Fibroblast of skin of left quadriceps (primary cell): Measurements from ENCODE around the gene ZKSCAN5.
"Not testable (repeated sequence)": the region's sequence is repeated elsewhere in the genome, so short reads cannot be mapped to it uniquely, and the experiment has no call there.

ENCODE experiments used
- DNase-seq, 2 experiments: peaks; one replicate each; pipeline ENCODE4 v3.0.0-alpha.2; 2013; ENCODE audit warnings: low read depth in 2 of 2

Gene ZKSCAN5

DNA sequence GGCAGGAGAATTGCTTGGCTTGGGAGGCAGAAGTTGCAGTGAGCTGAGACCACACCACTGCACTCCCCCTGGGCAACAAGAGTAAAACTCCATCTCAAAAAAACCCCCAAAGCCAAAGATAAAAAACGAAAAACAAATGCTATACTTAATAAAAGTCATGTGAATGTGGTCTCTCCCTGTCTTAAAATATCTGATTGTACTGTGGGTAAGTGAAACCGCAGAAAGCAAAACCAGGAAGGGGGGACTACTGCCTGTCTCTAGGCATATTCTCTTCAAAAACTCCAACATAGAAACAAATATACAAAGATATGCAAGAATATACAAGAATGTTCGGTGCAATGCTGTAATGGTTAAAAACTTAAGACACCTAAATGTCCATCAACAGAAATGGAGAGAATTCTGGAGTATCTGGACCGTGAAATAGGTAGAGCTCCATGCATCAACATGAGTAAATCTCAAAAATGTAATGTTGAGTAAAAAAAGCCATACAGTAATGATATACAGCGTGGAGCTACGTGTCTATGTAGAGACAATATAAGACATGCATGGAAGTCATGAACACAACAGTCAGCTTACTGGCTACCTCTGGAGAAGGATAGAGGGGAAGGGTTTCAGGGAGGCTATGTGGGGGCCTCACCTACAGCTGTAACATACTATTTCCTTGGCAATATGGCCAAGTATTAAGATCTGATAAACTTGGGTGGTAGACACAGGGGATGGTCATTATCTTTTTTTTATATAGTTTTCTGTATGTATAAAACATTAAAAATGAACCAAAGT, 6.5 kb upstream of the ZKSCAN5 start:
- DNase-seq, result no peak

DNA sequence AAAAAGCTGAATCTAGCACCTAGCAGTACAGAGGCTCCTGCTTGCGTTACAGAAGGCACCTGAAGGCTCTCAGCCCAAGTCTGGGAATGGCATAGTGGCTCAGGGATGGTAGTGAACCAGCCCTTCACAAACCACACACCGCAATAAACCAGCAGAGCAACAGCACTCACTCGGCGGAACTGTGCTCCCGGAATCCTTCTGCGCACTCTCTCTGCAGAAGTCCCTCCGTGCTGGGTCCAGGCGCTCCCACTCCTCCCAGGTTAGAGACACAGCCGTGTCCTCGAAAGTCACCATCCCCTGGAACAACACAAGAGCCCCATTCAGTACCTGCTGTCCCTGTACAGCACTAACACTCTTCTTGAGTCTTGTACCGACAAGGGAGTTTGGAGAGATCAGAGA, 5.9 kb upstream of the ZKSCAN5 start:
- DNase-seq, result no peak

DNA sequence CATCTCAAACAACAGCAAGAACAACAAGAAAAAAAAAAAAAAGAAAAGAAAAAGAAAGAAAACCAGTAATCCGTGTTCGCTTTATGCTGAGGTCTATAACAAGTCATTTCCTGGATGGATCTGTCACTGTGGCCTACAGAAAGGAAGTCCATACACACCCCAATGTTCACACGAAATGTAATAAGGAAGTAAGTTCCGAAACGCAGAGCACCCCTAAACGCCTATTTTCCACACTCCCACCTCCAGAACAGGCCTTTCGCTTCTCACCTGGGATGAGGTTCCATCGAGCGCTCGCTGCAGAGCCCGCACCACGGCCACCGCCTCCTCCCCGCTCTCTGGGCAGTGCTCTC, 5.1 kb upstream of the ZKSCAN5 start:
- DNase-seq, result no peak

DNA sequence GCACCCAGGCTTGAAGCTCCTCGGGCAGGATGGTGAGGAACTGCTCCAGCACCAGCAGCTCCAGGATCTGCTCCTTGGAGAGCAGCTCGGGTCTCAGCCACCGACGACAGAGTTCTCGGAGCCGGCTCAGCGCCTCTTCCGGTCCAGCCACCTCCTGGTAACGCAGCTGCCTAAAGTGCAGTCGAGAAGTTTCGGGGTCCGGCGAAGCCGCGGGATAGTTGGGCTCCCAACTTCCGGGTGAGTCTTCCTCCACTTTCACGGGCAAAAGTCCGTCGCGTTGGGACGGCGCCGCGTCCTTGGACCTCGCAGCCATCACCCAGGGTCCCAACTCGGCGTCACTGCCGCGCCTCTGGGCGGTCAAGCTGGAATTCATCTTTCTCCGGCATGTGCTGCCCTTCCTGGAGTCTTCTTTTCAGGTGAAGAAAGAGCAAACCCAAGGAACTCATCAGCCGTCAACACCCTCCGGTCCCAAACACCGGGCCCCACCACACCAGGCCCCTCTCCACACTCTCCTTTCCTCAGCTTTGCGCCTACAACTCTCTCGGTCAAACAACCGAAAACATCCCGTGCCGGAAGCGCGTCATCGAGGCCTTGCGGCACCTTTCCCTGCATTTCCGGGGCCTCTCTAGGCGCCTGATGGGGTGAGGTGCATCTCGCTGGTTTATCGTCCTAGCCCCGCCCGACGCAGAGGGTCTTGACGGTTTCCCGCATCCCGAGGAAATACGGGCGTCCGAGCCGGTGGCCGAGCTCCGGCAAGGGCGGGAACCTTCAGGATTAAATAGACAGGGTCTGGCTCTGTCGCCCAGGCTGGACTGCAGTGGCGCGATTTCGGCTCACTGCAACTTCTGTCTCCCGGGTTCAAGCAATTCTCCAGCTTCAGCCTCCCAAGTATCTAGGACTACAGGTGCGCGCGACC, 4.5 kb upstream of the ZKSCAN5 start, which contains the start of gene ZNF394:
Gene ZNF394, minus strand, starts transcription at position 561 of the 916 bp plus-strand sequence. Its CDS starts 188 bp downstream, at position 373.
- DNase-seq, result peak; percentile 78 to 82

DNA sequence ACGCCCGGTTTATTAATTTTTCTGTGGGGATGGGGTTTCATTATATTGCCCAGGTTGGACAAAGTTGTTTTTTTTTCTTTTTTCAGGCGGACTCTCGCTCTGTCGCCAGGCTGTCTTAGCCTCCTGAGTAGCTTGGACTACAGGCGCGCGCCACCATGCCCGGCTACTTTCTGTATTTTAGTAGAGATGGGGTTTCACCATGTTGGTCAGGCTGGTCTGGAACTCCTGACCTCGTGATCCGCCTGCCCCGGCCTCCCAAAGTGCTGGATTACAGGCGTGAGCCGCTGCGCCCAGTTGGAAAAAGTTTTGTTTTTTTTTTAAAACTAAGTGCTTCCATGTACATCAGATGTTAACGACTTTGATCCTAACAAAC, 3.8 kb upstream of the ZKSCAN5 start:
- DNase-seq, result no peak

DNA sequence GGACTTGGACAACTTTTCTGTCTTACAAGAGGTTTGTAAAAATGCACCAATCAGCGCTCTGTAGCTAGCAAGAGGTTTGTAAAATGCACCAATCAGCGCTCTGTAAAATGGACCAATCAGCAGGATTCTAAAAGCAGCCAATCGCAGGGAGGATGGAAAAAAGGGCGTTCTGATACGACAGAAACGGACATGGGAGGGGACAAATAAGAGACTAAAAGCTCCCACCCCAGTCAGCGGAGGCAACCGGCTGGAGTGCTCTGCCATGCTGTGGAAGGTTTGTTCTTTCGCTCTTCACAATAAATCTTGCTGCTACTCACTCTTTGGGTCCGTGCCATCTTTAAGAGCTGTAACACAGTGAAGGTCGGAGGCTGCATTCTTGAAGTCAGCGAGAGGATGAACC, 3.2 kb upstream of the ZKSCAN5 start:
- DNase-seq, result not testable (repeated sequence)

DNA sequence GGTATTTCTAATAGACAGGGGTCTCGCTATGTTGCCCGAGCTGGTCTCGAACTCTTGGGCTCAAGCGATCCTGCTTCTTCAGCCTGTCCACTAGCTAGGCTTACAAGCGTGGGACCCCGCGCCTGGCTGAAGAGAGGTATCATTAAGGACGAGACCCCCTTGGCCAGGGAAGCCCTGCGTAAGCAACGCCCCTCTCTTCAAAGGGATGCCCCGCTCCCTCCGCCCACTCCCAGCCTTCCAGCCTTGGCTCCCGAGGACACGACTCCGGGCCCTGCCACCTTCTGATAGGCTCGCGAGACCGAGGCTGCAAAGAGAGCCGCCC, 220 bp upstream of the ZKSCAN5 start:
- DNase-seq, result no peak

DNA sequence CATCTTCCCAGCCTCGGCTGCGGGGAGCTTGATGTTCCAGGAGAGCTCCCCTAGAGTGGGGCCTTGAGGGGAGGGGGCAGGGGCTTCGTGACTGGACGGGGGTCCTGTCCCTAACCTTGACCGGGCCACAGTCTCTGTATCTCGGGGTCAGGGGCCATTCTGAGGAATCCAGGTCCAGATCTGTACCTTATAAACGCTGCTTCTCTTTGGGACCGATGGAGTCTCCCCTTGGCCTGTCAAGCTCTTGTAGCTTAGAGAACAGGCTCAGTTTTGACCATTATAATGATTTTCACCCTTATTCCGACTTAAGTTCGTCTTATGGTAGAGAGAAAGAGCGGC, 831 bp downstream of the ZKSCAN5 start:
- no peak for DNase-seq

DNA sequence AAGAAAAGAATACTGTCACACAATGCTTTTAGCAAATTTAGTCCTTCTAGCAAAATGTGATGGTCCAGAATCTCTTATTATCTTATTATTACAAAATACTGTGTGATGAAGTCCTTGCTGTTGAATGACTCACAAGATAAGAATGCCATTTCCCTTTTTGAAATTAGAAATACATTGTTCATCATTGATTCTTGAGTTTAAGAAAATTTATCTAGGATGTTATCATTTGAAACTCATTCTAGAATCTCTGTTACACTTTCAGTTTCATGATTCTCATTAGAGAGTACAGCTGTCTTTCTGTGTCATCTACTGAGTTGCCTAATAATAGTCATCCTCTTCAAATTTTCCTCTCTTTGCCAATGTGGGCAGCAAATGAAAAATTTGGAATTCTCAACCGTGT, 9.6 kb downstream of the ZKSCAN5 start:
- no peak for DNase-seq

DNA sequence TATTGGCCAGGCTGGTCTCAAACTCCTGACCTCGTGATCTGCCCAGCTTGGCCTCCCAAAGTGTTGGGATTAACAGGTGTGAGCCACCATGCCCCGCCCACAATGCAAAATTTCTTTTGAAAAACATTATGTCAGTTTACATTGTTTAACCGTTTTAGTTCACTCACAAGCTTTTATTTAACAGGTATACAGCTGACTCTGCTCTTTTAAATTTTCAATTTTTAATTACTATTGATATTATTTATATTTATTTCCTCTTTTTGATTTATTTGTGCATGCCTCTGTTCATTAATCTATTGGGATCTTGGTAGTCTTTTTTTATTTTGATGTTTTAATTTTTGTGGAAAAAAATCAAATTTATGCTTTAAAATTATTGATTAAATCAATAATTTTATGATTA, 16.9 kb downstream of the ZKSCAN5 start:
- no peak for DNase-seq

DNA sequence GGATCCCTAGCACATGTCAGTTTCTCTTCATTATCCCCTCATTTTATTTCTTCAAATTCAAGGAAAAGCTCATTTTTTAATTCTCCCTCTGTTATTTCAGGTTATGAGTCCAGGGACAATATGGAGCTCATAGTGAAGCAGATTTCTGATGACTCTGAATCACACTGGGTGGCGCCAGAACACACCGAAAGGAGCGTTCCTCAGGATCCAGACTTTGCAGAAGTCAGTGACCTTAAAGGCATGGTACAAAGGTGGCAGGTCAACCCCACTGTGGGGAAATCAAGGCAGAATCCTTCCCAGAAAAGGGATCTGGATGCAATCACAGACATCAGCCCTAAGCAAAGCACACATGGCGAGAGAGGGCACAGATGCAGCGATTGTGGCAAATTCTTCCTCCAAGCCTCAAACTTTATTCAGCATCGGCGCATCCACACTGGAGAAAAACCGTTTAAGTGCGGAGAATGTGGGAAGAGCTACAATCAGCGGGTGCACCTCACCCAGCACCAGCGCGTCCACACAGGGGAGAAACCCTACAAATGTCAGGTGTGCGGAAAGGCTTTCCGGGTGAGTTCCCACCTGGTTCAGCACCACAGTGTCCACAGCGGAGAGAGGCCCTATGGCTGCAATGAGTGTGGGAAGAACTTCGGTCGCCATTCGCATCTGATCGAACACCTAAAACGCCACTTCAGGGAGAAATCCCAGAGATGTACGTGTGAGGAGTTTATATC, 21.4 kb downstream of the ZKSCAN5 start:
- no peak for DNase-seq

DNA sequence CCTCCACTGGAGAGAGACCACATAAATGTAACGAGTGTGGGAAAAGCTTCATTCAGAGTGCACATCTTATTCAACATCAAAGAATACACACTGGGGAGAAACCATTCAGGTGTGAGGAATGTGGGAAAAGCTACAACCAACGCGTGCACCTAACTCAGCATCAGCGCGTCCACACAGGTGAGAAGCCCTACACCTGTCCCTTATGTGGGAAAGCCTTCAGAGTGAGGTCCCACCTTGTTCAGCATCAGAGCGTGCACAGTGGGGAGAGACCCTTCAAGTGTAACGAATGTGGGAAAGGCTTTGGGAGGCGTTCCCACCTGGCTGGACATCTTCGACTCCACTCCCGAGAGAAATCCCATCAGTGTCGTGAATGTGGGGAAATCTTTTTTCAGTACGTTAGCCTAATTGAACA, 26.9 kb downstream of the ZKSCAN5 start:
- DNase-seq, result no peak

DNA sequence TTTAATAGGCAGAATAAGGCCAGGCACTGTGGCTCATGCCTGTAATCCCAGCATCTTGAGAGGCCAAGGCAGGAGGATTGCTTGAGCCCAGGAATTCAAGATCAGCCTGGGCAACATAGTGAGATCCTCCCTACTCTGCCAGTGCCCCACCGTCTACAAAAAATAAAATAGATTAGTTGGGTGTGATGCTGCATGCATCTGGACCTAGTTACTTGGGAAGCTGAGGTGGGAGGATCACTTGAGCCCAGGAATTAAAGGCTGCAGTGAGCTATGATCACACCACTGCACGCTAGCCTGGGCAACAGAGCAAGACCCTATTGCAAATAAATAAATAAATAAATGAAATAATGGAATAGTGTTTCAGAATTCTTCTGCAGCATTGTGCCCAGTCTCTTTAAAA, 31.2 kb downstream of the ZKSCAN5 start:
- no peak for DNase-seq

DNA sequence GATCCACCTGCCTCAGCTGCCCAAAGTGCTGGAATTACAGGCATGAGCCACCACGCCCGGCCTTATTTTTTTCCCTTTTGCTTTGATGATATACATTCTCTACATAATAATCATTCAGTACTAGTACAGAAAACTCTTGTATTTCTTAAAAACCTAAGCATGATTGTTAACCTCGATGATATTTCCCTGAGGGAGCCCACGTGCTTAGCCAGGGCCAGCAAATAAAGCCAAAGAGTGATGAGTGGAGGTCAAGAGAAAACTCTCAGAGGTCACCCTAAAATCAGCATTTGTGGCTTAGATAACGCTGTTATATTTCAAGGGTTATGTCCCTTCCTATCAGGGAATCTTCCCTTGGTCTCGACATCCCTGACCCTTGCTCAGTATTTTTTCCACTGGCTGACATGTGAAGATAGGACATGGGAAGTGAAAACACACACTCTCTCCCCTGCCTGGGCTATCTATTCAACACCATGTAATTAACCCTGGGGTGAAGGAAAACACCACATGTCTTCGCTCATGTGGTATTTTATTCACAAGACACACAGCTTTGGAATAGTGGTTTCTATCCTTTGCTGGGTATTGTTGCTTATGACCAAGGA, 34.9 kb downstream of the ZKSCAN5 start:
- no peak for DNase-seq

DNA sequence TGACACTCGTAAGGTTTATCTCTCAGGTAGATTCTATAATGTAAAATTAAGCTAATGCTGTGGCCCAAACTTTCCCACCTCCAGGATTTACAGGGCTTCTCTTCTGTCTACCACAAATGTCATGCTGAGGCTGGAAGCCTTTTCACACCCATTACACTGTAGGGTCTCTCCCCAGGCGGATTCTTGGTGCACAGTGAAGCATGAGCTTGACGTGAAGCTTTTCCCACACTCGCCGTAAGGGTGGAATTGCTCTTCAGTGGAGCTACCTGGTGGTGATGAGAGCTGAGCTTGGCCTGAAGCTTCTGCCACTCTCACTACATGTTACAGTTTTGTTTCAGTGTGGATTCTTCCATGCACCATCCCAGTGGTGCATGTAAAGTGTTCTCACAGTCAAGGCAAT, 36.1 kb downstream of the ZKSCAN5 start:
- no peak for DNase-seq

DNA sequence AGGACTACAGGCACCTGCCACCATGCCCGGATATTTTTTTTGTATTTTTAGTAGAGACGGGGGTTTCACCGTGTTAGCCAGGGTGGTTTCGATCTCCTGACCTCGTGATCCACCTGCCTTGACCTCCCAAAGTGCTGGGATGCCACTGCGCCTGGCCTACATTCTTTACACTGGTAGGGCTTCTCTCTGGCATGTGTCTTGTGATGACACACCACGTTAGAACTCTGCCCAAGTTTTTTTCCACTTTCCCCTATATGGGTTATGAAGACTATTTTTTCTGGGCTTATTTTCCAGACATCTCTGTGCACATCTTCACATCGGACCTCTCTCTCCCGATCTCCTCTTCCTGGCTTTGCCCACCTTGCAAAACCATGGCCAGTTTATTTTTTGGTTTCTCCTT, 36.8 kb downstream of the ZKSCAN5 start:
- DNase-seq, result no peak

DNA sequence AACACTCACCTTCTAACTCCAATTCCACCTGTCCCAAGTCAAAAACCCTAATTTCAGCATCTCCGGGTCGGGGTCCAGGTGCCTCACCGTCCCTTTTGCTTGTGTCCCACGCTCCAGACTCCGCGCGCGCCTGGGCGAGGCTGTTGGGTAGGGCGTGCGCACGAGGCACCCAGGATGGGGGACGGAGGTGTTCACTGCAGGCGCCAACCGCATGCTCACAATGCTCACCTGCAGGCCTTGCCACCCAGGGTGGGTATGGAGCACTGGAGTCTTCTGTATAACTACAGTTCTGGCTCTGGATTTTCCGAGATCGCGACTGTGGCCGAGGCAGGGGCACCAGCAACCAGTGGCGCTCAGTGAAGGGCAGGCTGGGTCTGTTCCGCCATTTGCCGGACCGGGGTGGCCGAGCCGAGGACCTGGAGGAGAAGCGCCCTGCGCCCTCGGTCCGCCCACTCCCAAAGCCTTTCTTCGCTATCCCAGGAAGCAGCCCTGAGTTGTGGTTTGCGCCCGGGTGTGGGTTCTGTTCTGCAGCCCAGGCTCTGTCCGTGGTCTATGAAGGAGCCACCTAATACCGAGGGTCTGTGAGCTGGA, 38.7 kb downstream of the ZKSCAN5 start:
- no peak for DNase-seq

DNA sequence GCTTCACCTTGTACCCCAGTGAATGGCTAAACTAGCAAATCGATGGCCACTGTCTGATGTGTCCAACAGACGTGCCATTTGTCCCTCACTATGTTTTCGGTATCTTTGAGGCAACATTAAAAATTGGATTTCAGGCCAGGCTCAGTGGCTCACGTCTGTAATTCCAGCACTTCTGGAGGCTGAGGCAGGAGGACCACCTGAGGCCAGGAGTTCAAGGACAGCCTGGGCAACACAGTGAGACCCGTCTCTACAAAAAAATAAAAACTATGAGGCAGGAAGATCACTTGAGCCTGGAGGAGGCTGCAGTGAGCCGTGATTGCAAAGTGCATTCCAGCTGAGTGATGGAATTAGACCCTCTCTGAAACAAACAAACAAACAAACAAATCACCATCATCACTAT, 39.5 kb downstream of the ZKSCAN5 start:
- DNase-seq, result no peak

DNA sequence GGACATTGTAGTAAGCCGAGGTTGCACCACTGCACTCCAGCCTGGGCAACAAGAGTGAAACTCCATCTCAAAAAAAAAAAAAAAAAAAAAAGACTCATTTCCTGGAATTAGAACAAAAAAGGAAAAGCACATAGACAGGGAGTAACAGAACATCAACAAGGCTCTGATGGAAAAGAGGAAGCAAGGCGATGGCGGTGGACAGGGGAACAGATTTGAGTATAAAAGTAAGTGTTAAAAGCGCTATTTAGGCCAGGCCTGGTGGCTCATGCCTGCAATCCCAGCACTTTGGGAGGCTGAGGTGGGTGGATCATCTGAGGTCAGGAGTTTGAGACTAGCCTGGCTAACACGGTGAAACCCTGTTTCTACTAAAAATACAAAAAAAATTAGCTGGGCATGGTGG, 40.8 kb downstream of the ZKSCAN5 start:
- not testable (repeated sequence) for DNase-seq

DNA sequence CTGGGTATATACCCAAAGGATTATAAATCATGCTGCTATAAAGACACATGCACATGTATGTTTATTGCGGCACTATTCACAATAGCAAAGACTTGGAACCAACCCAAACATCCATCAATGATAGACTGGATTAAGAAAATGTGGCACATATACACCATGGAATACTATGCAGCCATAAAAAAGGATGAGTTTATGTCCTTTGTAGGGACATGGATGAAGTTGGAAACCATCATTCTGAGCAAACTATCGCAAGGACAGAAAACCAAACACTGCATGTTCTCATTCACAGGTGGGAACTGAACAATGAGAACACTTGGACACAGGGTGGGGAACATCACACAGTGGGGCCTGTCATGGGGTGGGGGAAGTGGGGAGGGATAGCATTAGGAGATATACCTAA, 45.1 kb downstream of the ZKSCAN5 start:
- not testable (repeated sequence) for DNase-seq

DNA sequence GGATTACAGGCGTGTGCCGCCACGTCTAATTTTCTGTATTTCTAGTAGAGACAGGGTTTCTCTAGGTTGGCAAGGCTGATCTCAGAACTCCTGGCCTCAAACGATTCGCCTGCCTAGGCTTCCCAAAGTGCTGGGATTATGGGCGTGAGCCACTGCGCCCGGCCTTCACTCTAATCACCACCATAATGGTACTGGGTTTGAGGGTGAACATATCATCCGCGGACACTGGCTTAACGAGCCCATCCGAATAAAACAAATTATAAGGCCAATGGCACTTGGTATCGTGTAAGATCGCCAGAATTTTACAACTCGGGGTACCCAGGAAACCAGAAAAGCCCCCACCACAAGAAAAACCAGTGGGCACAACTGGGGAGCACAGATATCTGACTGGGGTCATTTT, 46.9 kb downstream of the ZKSCAN5 start:
- DNase-seq, result no peak
